Stomach (tissue), 4 donors: ENCODE measurements around the gene TMEM81.

Experiments
- CTCF ChIP-seq, 7 experiments: fragments of 450-650 bp in 4 of 7; fragments of 200-600 bp in 3 of 7; sonication (generic) in 3 of 7; IDR thresholded peaks; one replicate each; pipeline ENCODE4 v1.5.1; 2016 to 2019; ENCODE audit warnings: antibody characterized with exemption in 7 of 7, control low read depth in 2 of 7, mild to moderate bottlenecking in 1 of 7
- POLR2AphosphoS5 ChIP-seq, 3 donors: sonication (generic); formaldehyde crosslinking; IDR thresholded peaks; one replicate each; pipeline ENCODE4 v1.6.1; 2016; ENCODE audit warnings: antibody characterized with exemption in 3 of 3

- TF ChIP-seq CTCF (IDR thresholded peaks at IDR 0.05), result no peak
- TF ChIP-seq POLR2AphosphoS5 (IDR thresholded peaks at IDR 0.05), result no peak
Observed at GRCh38 chr1:205124726-205125125, 40.5 kb upstream of the TMEM81 start.
